Head of caudate nucleus (tissue), 42 donors: ENCODE results near the gene CTSD.
"Not testable (repeated sequence)": the region's sequence is repeated elsewhere in the genome, so short reads cannot be mapped to it uniquely, and the experiment has no call there.

Experiments used
- DNase-seq, 42 donors: peaks; one replicate each; pipeline versions ENCODE4 v3.0.0 to v3.0.0-alpha.2; 2020 to 2021; ENCODE audit warnings: mixed read lengths in 7 of 42
- intact Hi-C: fragments of 100-400 bp; cut with DNase I; formaldehyde crosslinking; loops from one replicate; pipeline ENCODE4 v1.15.0; 2022

Gene CTSD

GRCh38 chr11:1763796-1764661 lies at the start of gene CTSD:
CTSD (minus strand) TSS chr11:1763927; CDS start chr11:1763859, 68 bp downstream.
- DNase-seq: peak; percentile 79 to 97 (median 93)
- intact Hi-C loops: no loop called here

- intact Hi-C loops, DNase-seq: not testable (repeated sequence)
Observed at GRCh38 chr11:1813356-1813755, 49.6 kb upstream of the CTSD start.

GRCh38 chr11:1812801-1813200 lies 49.1 kb upstream of the CTSD start:
- intact Hi-C loops: no loop called here
- DNase-seq: no peak

- no peak for DNase-seq
- intact Hi-C loops: no loop called here
Observed at GRCh38 chr11:1812274-1812673, 48.5 kb upstream of the CTSD start.

GRCh38 chr11:1810761-1811160 lies 47.0 kb upstream of the CTSD start:
- DNase-seq: no peak
- intact Hi-C loops: no loop called here

GRCh38 chr11:1807264-1807995 lies 43.7 kb upstream of the CTSD start:
- intact Hi-C loops: no loop called here
- DNase-seq: no peak

GRCh38 chr11:1805525-1805924 lies 41.8 kb upstream of the CTSD start:
- intact Hi-C loops: no loop called here
- no peak for DNase-seq

- DNase-seq, intact Hi-C loops: not testable (repeated sequence)
Observed at GRCh38 chr11:1803835-1804519, 40.2 kb upstream of the CTSD start.

- no peak for DNase-seq
- intact Hi-C loops: no loop called here
Observed at GRCh38 chr11:1803246-1803645, 39.5 kb upstream of the CTSD start.

GRCh38 chr11:1797391-1798125 lies 33.8 kb upstream of the CTSD start:
- intact Hi-C loops: no loop called here
- no peak for DNase-seq

GRCh38 chr11:1796413-1797011 lies 32.8 kb upstream of the CTSD start:
- no peak for DNase-seq
- intact Hi-C loops: no loop called here

GRCh38 chr11:1793081-1793480 lies 29.4 kb upstream of the CTSD start:
- DNase-seq: no peak
- intact Hi-C loops: no loop called here

GRCh38 chr11:1792461-1792860 lies 28.7 kb upstream of the CTSD start:
- intact Hi-C loops: no loop called here
- no peak for DNase-seq

GRCh38 chr11:1791912-1792311 lies 28.2 kb upstream of the CTSD start:
- no peak for DNase-seq
- intact Hi-C loops: no loop called here

- no peak for DNase-seq
- intact Hi-C loops: no loop called here
Observed at GRCh38 chr11:1786466-1786865, 22.7 kb upstream of the CTSD start.

GRCh38 chr11:1785749-1786413 lies 22.2 kb upstream of the CTSD start:
- peak in 1 of 42 donors; percentile 28 for DNase-seq
- intact Hi-C loops: no loop called here

GRCh38 chr11:1784761-1785650 lies 21.3 kb upstream of the CTSD start:
- DNase-seq: peak in 2 of 42 donors; percentile 1 to 33
- intact Hi-C loops: no loop called here
